Ishikawa (cell line): Measurements from ENCODE around the gene ZNF22.

Experiments
- CEBPB ChIP-seq: IDR thresholded peaks from 2 replicates; pipeline ENCODE4 v1.6.1; 2012
- CREB1 ChIP-seq: IDR thresholded peaks from 2 replicates; pipeline ENCODE4 v1.6.1; 2012; ENCODE audit warnings: low read depth
- EGR1 ChIP-seq: IDR thresholded peaks from 2 replicates; pipeline ENCODE4 v1.6.1; 2012
- EP300 ChIP-seq: IDR thresholded peaks from 2 replicates; pipeline ENCODE4 v1.6.1; 2012; ENCODE audit warnings: borderline replicate concordance
- FOXM1 ChIP-seq: IDR thresholded peaks from 2 replicates; pipeline ENCODE4 v1.6.1; 2012; ENCODE audit warnings: low read depth, borderline replicate concordance
- NFIC ChIP-seq: IDR thresholded peaks from 2 replicates; pipeline ENCODE4 v1.6.1; 2012
- RAD21 ChIP-seq: IDR thresholded peaks from 2 replicates; pipeline ENCODE4 v1.6.1; 2012; ENCODE audit warnings: low read depth
- TAF1 ChIP-seq: IDR thresholded peaks from 2 replicates; pipeline ENCODE4 v1.6.1; 2012; ENCODE audit warnings: low read depth, mild to moderate bottlenecking
- TCF12 ChIP-seq: IDR thresholded peaks from 2 replicates; pipeline ENCODE4 v1.6.1; 2012; ENCODE audit warnings: low read depth
- TEAD4 ChIP-seq: IDR thresholded peaks from 2 replicates; pipeline ENCODE4 v1.6.1; 2012
- YY1 ChIP-seq: IDR thresholded peaks from 2 replicates; pipeline ENCODE4 v1.6.1; 2012; ENCODE audit warnings: low read depth
- ZBTB7A ChIP-seq: IDR thresholded peaks from 2 replicates; pipeline ENCODE4 v1.6.1; 2012; ENCODE audit warnings: low read depth
- TF ChIP-seq, protein P1 (sequence below): IDR thresholded peaks from 2 replicates; pipeline ENCODE4 v1.6.1; 2012
- TF ChIP-seq, protein P2 (sequence below): IDR thresholded peaks from 2 replicates; pipeline ENCODE4 v1.6.1; 2012; ENCODE audit warnings: low read depth, mild to moderate bottlenecking
- TF ChIP-seq, protein P3 (sequence below): IDR thresholded peaks from 2 replicates; pipeline ENCODE4 v1.6.1; 2012

The ZNF22 gene

DNA sequence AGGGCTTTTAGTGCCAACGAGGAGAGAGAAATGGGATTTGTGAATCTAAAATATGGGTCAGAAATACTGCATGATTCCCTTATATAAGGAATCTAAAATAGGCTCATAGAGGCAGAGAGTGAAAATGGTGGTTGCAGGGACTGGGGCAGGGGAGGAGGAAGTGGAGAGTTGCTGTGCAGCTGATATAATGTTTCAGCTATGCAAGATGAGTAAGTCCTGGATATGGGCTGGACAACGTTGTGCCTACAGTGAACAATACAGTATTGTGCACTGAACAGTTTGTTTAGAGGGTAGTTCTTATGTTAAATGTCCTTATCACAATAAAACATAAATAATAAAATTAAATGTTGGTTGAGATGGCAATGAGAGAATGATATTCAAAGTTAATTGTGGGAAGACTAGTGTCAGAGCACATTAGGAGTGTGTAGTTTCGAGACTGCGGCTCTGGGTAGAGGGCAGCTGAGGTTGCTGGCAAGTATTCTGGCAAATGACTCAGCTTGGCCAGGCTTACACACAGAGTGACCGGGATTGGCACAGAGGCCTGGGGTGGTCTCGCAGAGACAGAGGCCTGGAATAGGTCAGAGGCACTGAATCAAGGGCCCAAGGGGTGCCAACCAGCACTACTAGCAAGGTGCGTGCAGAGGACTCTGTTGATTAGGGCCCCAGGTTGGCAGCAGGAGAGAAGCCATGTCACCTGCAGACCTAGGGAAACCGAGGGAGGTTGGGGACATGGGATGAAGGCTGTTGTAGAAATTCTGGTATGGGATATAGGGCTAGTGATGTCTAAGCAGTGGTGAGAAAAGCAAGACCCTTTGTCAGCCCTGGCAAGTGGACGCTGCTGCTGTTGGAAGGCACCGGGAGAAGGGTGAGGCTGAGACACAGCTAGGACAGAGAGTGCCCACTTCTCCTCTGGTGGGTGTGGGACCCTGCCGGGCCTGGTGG is 19.3 kb upstream of the ZNF22 start:
- TF ChIP-seq TEAD4, result 0 out of 2 replicates have a peak, but pooled peaks have one; percentile 25
- TF ChIP-seq, protein P1, sequence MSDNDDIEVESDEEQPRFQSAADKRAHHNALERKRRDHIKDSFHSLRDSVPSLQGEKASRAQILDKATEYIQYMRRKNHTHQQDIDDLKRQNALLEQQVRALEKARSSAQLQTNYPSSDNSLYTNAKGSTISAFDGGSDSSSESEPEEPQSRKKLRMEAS, result no peak
- TF ChIP-seq TCF12, result 0 out of 2 replicates have a peak, but pooled peaks have one; percentile 37
- TF ChIP-seq YY1, result no peak
- TF ChIP-seq TAF1, result no peak
- no peak for TF ChIP-seq NFIC
- TF ChIP-seq EP300, result peak; percentile 38; the same call in 1 of the 2 replicates
- TF ChIP-seq, protein P2, sequence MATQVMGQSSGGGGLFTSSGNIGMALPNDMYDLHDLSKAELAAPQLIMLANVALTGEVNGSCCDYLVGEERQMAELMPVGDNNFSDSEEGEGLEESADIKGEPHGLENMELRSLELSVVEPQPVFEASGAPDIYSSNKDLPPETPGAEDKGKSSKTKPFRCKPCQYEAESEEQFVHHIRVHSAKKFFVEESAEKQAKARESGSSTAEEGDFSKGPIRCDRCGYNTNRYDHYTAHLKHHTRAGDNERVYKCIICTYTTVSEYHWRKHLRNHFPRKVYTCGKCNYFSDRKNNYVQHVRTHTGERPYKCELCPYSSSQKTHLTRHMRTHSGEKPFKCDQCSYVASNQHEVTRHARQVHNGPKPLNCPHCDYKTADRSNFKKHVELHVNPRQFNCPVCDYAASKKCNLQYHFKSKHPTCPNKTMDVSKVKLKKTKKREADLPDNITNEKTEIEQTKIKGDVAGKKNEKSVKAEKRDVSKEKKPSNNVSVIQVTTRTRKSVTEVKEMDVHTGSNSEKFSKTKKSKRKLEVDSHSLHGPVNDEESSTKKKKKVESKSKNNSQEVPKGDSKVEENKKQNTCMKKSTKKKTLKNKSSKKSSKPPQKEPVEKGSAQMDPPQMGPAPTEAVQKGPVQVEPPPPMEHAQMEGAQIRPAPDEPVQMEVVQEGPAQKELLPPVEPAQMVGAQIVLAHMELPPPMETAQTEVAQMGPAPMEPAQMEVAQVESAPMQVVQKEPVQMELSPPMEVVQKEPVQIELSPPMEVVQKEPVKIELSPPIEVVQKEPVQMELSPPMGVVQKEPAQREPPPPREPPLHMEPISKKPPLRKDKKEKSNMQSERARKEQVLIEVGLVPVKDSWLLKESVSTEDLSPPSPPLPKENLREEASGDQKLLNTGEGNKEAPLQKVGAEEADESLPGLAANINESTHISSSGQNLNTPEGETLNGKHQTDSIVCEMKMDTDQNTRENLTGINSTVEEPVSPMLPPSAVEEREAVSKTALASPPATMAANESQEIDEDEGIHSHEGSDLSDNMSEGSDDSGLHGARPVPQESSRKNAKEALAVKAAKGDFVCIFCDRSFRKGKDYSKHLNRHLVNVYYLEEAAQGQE, result no peak
- no peak for TF ChIP-seq FOXM1

DNA sequence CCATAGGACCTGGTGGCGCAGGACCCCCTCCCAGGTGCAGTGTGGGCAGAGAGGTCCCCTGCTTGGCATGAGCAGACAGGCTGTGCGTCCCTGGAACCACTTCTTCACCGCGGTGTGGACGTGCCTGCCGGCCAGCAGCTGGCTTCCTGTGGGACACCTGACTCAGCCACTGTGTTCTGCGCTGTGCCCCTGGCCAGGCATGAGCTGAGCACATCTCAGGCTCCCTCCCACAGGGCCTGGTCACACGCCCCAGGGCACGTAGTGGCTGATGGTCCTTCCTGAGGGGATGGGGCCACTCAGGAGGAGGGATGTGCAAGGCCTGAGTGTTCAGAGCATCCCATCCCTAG is 18.6 kb upstream of the ZNF22 start:
- TF ChIP-seq, protein P1, result no peak
- TF ChIP-seq RAD21 (no peak), TAF1 (no peak), EGR1 (no peak), YY1 (no peak), ZBTB7A (no peak), CREB1 (no peak), TCF12 (no peak), CEBPB (no peak)
- TF ChIP-seq, protein P3, sequence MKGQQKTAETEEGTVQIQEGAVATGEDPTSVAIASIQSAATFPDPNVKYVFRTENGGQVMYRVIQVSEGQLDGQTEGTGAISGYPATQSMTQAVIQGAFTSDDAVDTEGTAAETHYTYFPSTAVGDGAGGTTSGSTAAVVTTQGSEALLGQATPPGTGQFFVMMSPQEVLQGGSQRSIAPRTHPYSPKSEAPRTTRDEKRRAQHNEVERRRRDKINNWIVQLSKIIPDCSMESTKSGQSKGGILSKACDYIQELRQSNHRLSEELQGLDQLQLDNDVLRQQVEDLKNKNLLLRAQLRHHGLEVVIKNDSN, result no peak
- TF ChIP-seq, protein P2, result no peak

DNA sequence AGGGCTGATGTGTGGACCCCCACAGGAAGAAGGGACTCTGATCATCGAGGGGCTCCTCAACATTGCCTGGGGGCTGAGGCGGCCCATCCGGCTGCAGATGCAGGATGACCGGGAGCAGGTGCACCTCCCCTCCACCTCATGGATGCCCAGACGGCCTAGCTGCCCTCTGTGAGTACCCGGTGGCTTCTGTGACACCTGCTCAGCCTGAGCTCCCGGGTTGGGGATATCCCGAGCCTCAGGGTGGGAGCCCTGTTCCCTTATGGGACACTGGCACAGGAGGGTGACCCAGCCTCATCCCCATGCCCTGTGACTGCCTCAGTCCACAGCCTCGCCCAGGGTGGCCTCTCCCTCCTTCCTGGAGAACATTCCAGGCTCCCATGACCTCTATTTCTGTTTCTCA is 18.2 kb upstream of the ZNF22 start:
- TF ChIP-seq YY1, result no peak
- TF ChIP-seq, protein P3, result no peak
- TF ChIP-seq TAF1, result no peak
- TF ChIP-seq CEBPB, result no peak
- TF ChIP-seq CREB1, result no peak
- no peak for TF ChIP-seq RAD21
- TF ChIP-seq, protein P1, result no peak
- TF ChIP-seq EP300, result no peak
- TF ChIP-seq TCF12, result no peak
- TF ChIP-seq TEAD4, result no peak
- TF ChIP-seq, protein P2, result no peak
- TF ChIP-seq ZBTB7A, result no peak
- TF ChIP-seq EGR1, result no peak
- no peak for TF ChIP-seq FOXM1
- no peak for TF ChIP-seq NFIC

DNA sequence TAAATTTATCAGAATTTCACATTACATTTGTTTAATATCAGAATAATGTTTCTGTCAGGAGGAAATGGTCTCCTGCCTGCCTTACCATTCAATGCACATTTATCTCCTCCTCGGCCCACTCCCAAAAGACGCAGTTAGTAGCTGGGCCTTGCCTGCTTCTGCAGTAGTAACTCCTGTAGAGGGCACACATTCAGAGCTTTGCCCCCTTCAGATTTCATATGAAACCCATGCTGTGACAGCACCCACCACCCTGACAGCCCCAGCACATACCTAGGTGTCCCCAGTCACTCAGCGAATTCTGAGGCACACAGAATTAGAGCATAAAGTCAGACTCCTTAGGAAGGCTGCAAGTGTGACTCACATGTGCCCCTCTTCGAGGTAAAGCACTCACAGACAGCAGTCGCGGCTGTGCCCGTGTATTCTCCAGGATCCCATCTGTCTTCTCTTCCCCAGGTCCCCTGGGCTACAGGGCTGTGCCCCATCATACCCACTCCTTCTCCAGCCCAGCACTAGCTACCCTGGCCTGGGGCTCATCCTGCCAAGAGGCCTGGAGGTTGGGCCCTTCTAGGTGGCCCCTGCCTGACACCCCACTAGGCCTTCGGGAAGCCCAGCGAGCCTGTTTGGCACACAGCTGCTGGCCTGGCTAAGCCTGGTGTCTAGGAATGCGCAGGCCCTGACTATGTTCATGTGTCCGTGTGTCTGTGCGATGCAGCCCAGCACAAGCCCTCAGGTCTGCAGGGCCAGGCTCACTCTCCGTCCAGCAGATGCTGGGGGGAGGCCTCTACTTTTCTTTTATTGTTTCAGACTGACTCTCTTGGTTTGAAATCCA is 17.4 kb upstream of the ZNF22 start:
- TF ChIP-seq CEBPB (no peak), FOXM1 (no peak), CREB1 (no peak)
